Measurements from ENCODE around the gene EXOC5. TPM values are rescaled to one million over a fixed set of nuclear protein-coding genes. Genes with fewer than 3 reads are reported as not detected.

Gene EXOC5
- total RNA-seq, 2 experiments from 2014 or later = 84.1 to 87.4 TPM

- ChIA-PET POLR2A (no interaction called here), CTCF (no interaction called here)
These were observed 94.2 kb downstream of the EXOC5 start for GRCh38 chr14:57174466-57174865.

- CTCF ChIA-PET = no interaction called here
These were observed 96.8 kb downstream of the EXOC5 start for GRCh38 chr14:57171903-57172302.

GRCh38 chr14:57171363-57171762 lies 97.3 kb downstream of the EXOC5 start:
- ChIA-PET POLR2A (no interaction called here), CTCF (no interaction called here)

More at GRCh38 chr14:57171903-57172302, 96.8 kb downstream of the EXOC5 start:
- POLR2A ChIA-PET = no interaction called here

- CTCF ChIA-PET = no interaction called here
- POLR2A ChIA-PET = no interaction called here
These were observed 98.8 kb downstream of the EXOC5 start for GRCh38 chr14:57169901-57170300.

- POLR2A ChIA-PET = no interaction called here
- CTCF ChIA-PET = no interaction called here
These were observed 100.5 kb downstream of the EXOC5 start for GRCh38 chr14:57168138-57168679.

GRCh38 chr14:57161583-57162234 lies 107.0 kb downstream of the EXOC5 start:
- ChIA-PET CTCF (no interaction called here), POLR2A (no interaction called here)

- CTCF ChIA-PET = no interaction called here
These were observed 108.4 kb downstream of the EXOC5 start for GRCh38 chr14:57160333-57160732.

GRCh38 chr14:57153286-57153685 lies 115.4 kb downstream of the EXOC5 start:
- CTCF ChIA-PET = no interaction called here
- POLR2A ChIA-PET = no interaction called here

More at GRCh38 chr14:57160333-57160732, 108.4 kb downstream of the EXOC5 start:
- POLR2A ChIA-PET = no interaction called here

Other genes with a start within 250 kb of the EXOC5 start
- gene AP5M1, start 66 bp upstream of the EXOC5 start, total RNA-seq = 10 to 100 TPM; 40.4 to 42.6 TPM
- gene NAA30, start 121.7 kb upstream of the EXOC5 start, total RNA-seq = 10 to 100 TPM; 21.0 to 22.2 TPM
- gene CCDC198, start 225.0 kb upstream of the EXOC5 start, total RNA-seq = not detected

All from activated CD8-positive, alpha-beta memory T cell treated with anti-CD3 and anti-CD28 coated beads for 36 hours (primary cell).